ENCODE results near the gene SH3RF3. TPM values are rescaled to one million over a fixed set of nuclear protein-coding genes. Genes with fewer than 3 reads are reported as not detected.

Gene SH3RF3
- total and polyA plus RNA-seq, 8 donors: 7.0 to 11.1 (median 8.3) TPM

GRCh38 chr2:109478906-109479493 lies 350.0 kb downstream of the SH3RF3 start:
- Histone ChIP-seq H3K27me3 (no peaks in the 10 kb centered on the region), H3K27ac (no peak overlapping the region), H3K4me1 (peaks cover 0 to 21% of the 10 kb centered on the region in 2 donors), H3K4me3 (no peak overlapping the region), H3K36me3 (no peaks in the 10 kb centered on the region), H3K9me3 (no peaks in the 10 kb centered on the region)
- TF ChIP-seq CTCF (IDR thresholded peaks at IDR 0.05): no peak
- ATAC-seq (no peak), DNase-seq (no peak)
- intact Hi-C loops (cut with DNase I): no loop called here

GRCh38 chr2:109479804-109480203 lies 350.8 kb downstream of the SH3RF3 start:
- DNase-seq (no peak), ATAC-seq (no peak)
- no peaks in the 10 kb centered on the region for H3K9me3 ChIP-seq
- H3K27ac ChIP-seq: no peak overlapping the region
- no peak for TF ChIP-seq CTCF (IDR thresholded peaks at IDR 0.05)
- H3K4me3 ChIP-seq: no peak overlapping the region
- no peaks in the 10 kb centered on the region for H3K27me3 ChIP-seq
- H3K36me3 ChIP-seq: no peaks in the 10 kb centered on the region
- H3K4me1 ChIP-seq: peaks cover 0 to 21% of the 10 kb centered on the region in 2 donors
- intact Hi-C loops (cut with DNase I): no loop called here

- TF ChIP-seq CTCF (IDR thresholded peaks at IDR 0.05): no peak
Observed at GRCh38 chr2:109480486-109481195, 351.6 kb downstream of the SH3RF3 start.

GRCh38 chr2:109481196-109481555 lies 352.2 kb downstream of the SH3RF3 start:
- ATAC-seq: peak; percentile 82
- H3K4me1 ChIP-seq: peaks cover 0 to 21% of the 10 kb centered on the region in 2 donors
- no peak overlapping the region for H3K4me3 ChIP-seq
- TF ChIP-seq CTCF (IDR thresholded peaks at IDR 0.05): no peak
- intact Hi-C loops (cut with DNase I): no loop called here
- H3K27ac ChIP-seq: no peak overlapping the region
- H3K9me3 ChIP-seq: no peaks in the 10 kb centered on the region
- no peaks in the 10 kb centered on the region for H3K27me3 ChIP-seq
- H3K36me3 ChIP-seq: no peaks in the 10 kb centered on the region
- DNase-seq: peak in 2 of 4 donors; percentile 55 to 66

More at GRCh38 chr2:109480486-109481195, 351.6 kb downstream of the SH3RF3 start:
- H3K4me1 ChIP-seq: peaks cover 0 to 21% of the 10 kb centered on the region in 2 donors
- intact Hi-C loops (cut with DNase I): no loop called here
- no peaks in the 10 kb centered on the region for H3K9me3 ChIP-seq
- ATAC-seq: no peak
- no peaks in the 10 kb centered on the region for H3K27me3 ChIP-seq
- H3K4me3 ChIP-seq: no peak overlapping the region
- H3K27ac ChIP-seq: no peak overlapping the region
- no peaks in the 10 kb centered on the region for H3K36me3 ChIP-seq
- no peak for DNase-seq

GRCh38 chr2:109481599-109481998 lies 352.6 kb downstream of the SH3RF3 start:
- intact Hi-C loops (cut with DNase I): no loop called here

More at GRCh38 chr2:109481599-109481998, 352.6 kb downstream of the SH3RF3 start:
- no peak overlapping the region for H3K4me3 ChIP-seq
- H3K4me1 ChIP-seq: peaks cover 0 to 21% of the 10 kb centered on the region in 2 donors
- H3K9me3 ChIP-seq: no peaks in the 10 kb centered on the region
- H3K27ac ChIP-seq: no peak overlapping the region
- no peak for TF ChIP-seq CTCF (IDR thresholded peaks at IDR 0.05)
- no peak for DNase-seq
- H3K27me3 ChIP-seq: no peaks in the 10 kb centered on the region
- H3K36me3 ChIP-seq: no peaks in the 10 kb centered on the region
- no peak for ATAC-seq
